Stimulated activated CD4-positive, alpha-beta T cell treated with anti-CD3 and anti-CD28 coated beads, Interleukin-4, amount 100 ng/mL, for 1 hour (primary cell): Measurements from ENCODE around the gene POU3F2.

Source experiments
- DNase-seq: peaks from one replicate; pipeline ENCODE4 v3.0.0-alpha.2; 2020

The POU3F2 gene

DNA sequence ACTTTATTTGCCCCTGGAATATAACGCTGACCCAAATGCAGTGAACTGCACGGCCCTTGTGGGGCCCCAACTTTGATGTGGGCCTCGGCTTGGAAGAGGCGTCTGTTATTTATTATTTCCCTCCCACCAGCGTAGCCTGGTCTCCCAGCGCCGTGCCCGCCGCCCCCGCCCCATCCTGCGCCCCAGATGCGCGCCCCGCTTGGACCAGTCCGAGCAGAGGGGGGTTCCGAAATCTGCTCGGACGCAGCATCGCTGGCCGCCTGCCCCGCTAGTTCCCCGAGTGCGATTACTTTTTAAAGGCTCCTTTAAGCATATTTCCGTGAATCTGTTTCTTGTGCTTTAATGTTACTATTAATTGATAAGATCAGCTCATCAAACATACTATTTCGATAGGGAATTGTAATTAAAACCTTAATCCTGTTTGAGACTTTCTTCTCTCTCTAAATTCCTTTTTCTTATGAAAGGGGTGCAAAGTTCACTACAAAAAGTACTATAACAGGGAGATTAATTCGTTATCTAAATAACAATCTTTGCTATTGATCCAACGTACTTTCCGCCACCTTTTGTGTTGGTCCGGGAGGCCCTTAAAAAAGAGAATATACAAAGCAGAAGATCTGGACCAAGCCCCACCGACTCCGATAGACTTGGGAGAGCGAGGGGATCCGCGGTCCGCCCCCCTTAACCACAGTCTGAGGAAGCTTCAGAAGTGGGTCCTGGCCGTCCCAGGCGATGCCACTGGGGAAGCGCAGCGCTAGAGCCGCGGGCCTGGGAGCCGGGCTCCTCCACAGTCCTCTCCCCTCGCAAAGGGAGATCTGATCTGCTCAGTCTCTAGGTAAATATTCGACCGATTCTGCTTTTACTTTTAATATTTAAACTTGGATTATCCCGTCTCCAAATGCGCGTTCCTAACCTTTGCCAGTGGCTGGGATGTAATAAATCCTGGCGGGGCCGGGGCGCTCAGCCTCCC, 10.2 kb downstream of the POU3F2 start:
- no peak for DNase-seq

DNA sequence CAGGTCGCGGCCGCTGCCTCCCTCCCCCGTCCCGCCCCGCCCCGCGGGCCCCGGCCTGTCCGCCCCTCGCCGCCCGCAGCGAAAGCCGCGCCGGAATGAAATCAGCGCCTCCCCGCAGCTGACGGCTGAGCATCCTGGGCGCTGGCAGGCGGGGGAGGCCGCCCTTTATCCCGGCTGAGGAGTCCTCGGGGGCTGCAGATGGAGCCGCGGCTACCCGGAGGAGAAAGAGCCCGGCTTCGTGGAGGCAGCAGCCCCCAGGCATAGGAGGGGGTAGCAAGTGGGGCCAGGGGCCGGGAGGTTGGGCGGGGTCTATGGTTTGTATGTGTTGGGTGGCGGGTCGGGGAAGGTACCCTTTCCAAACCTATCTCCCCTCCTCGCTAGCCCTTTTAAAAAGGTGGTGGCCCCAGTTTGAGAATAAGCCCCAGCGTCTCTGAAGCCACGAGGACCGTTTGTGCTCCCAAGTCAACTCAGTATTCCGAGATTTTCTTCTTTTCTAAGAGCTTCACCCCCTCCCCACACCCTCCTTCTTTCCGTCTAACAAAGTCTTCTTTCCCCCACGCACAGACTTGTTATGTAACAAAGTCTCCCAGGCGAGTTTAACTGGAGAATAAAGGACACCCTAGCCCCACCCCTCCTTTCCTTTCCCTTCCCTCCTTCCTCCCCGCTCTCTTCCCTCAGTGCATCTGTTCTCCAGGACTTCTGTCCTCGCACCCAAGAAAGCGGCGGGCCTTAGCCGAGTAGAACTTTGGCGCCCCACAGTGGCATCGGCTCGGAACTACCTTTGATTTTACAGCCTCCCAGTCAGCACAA, 11.0 kb downstream of the POU3F2 start:
- peak; percentile 74 for DNase-seq

GRCh38 chr6:98846021-98846380, 11.6 kb downstream of the POU3F2 start:
- DNase-seq: no peak

GRCh38 chr6:98847416-98847778, 13.0 kb downstream of the POU3F2 start:
- no peak for DNase-seq

GRCh38 chr6:98847779-98848538, 13.6 kb downstream of the POU3F2 start:
- DNase-seq: no peak

- DNase-seq: no peak
Measured at GRCh38 chr6:98848539-98849242, 14.3 kb downstream of the POU3F2 start.

GRCh38 chr6:98864497-98864896, 30.1 kb downstream of the POU3F2 start:
- DNase-seq: no peak

GRCh38 chr6:98871057-98871456, 36.7 kb downstream of the POU3F2 start:
- DNase-seq: no peak

GRCh38 chr6:98871821-98872220, 37.4 kb downstream of the POU3F2 start:
- DNase-seq: no peak

- DNase-seq: no peak
Measured at GRCh38 chr6:98875375-98875774, 41.0 kb downstream of the POU3F2 start.

GRCh38 chr6:98877250-98877649, 42.9 kb downstream of the POU3F2 start:
- DNase-seq: no peak

GRCh38 chr6:98880486-98880885, 46.1 kb downstream of the POU3F2 start:
- DNase-seq: no peak

DNA sequence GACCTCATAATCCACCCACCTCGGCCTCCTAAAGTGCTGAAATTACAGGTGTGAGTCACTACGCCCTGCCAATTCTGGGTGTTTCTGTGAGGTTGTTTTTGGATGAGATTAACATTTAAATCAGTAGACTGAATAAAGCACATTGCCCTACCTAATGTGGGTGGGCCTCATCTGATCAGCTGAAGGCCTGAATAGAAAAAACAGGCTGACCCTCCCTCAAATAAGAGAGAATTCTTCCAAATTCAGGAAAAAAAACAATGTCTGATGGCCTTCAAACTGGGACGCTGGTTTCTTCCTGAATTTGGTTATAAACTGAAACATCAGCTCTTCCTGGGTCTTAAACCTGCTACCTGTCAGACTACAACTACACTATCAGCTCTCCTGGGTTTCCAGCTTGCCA, 51.0 kb downstream of the POU3F2 start:
- DNase-seq: no peak

DNA sequence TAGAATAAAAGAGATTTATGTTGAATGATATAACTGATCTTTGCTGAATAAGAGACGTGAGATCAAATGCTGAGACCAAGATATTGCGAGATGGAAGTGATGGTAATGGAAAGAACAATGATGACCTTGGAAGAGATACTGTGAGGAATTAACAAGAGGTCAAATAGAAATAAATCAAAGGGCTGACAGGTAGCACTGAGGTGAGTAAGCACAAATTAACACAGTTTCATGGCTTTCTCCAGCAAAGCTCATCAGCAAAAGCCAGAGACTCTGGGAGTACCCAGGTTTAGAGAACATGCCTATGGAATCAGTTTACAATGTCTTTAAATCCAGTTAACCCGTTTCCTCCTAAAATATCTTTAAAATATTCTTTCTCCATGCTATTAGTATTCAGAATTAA, 53.3 kb downstream of the POU3F2 start:
- DNase-seq: no peak
